GM12892 (cell line): ENCODE measurements around the gene CDH4.

Source experiments
- POLR2A ChIP-seq: IDR thresholded peaks from 2 replicates; pipeline ENCODE4 v1.6.1; 2011; ENCODE audit warnings: low read depth, low read length, control low read depth
- POLR2AphosphoS5 ChIP-seq: IDR thresholded peaks from 2 replicates; pipeline ENCODE4 v1.6.1; 2011; ENCODE audit warnings: low read depth, low read length, control low read depth
- TAF1 ChIP-seq: IDR thresholded peaks from 2 replicates; pipeline ENCODE4 v1.6.1; 2011; ENCODE audit warnings: low read depth, mild to moderate bottlenecking, control low read depth, low read length, borderline replicate concordance

DNA sequence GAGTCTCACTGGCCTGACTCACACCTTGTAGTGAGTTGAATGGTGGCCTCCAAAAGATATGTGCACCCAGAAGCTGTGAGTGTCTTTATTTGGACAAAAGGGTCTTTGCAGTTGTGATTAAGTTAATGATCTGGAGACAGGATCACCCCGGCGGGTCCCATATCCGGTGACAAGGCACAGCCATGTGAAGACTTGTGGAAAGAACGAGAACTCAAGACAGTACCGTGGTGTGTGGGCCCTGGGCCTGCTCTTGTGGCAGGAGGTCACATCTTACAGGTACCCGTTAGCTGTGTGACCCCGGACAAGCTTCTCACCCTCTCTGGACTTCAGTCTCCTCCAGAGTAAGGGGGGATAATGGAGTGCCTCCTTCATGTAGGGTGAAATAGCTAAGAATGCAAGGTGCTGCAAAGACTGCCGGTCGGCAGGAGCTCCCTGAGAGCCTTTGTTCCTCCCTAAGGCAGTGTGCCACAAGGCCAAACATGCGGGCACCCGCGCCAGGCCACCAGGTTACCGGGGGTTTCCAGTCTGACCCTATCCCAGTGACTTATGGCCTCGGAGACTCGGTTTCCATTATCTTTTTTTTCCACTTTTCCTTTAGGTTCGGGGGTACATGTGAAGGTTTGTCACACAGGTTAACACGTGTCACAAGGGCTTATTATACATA, 39.2 kb downstream of the CDH4 start:
- no peak for TF ChIP-seq POLR2AphosphoS5
- no peak for TF ChIP-seq POLR2A
- TF ChIP-seq TAF1, result no peak
